H1 (cell line): Measurements from ENCODE around the gene PALM2AKAP2. TPM values are rescaled to one million over a fixed set of nuclear protein-coding genes. Genes with fewer than 3 reads are reported as not detected.

Experiments used
- CTCF ChIA-PET: fragments of 300-600 bp; sonication (Branson Sonifier 250); formaldehyde crosslinking; loops from one replicate; lab custom pipeline; 2021; ENCODE audit not compliant: partially characterized antibody; lab: Charles Lee
- POLR2A ChIA-PET: fragments of 300-600 bp; sonication (Branson Sonifier 250); formaldehyde crosslinking; loops from one replicate; lab custom pipeline; 2021; ENCODE audit warnings: inconsistent platforms; ENCODE audit not compliant: partially characterized antibody; lab: Charles Lee
- DNase-seq, 2 experiments: peaks; one replicate each; pipeline versions ENCODE4 v3.0.0 to v3.0.0-alpha.2; 2010 to 2022; ENCODE audit warnings: low spot score in 2 of 2, low read depth in 1 of 2, mixed read lengths in 1 of 2
- FAIRE-seq: peaks from 2 replicates; lab custom pipeline; 2011; peaks lifted over from hg19 to GRCh38; lab: Jason Lieb, UNC
- H2AFZ ChIP-seq: 2 replicates; pipeline ENCODE4 v1.8.1; 2012; ENCODE audit warnings: low read length, inconsistent platforms
- H2AK5ac ChIP-seq: 2 replicates; pipeline ENCODE4 v1.6.1; 2013; ENCODE audit warnings: low read depth, low read length
- H2BK120ac ChIP-seq: replicated peaks from 2 replicates; pipeline ENCODE3; 2013; ENCODE audit warnings: low read depth, low read length, inconsistent platforms
- H2BK12ac ChIP-seq: 2 replicates; pipeline ENCODE4 v1.6.1; 2013; ENCODE audit warnings: low read depth, low read length
- H2BK15ac ChIP-seq: 2 replicates; pipeline ENCODE4 v1.6.1; 2013; ENCODE audit warnings: low read length
- H2BK20ac ChIP-seq: 2 replicates; pipeline ENCODE4 v1.6.1; 2013; ENCODE audit warnings: low read length
- H2BK5ac ChIP-seq: 2 replicates; pipeline ENCODE4 v1.6.1; 2013; ENCODE audit warnings: low read depth, low read length
- H3K14ac ChIP-seq: 2 replicates; pipeline ENCODE4 v1.6.1; 2013; ENCODE audit warnings: inconsistent platforms; ENCODE audit not compliant: insufficient read length
- H3K18ac ChIP-seq: 2 replicates; pipeline ENCODE4 v1.6.1; 2013; ENCODE audit warnings: low read length; ENCODE audit errors: extremely low read depth
- H3K23ac ChIP-seq: 2 replicates; pipeline ENCODE4 v1.6.1; 2013; ENCODE audit warnings: inconsistent platforms; ENCODE audit not compliant: insufficient read length
- H3K23me2 ChIP-seq: 2 replicates; pipeline ENCODE4 v1.6.1; 2013; ENCODE audit warnings: low read depth, low read length
- H3K27ac ChIP-seq: 2 replicates; pipeline ENCODE4 v1.6.1; 2011; ENCODE audit warnings: low read depth, low read length, inconsistent platforms
- H3K27me3 ChIP-seq, 4 experiments: replicated peaks in 1 of 4; 1 replicate in 1 of 4; 2 replicates in 3 of 4; pipeline versions ENCODE4 v1.6.1 to v1.8.1; 2011 to 2013; ENCODE audit warnings: low read length in 3 of 4, mild to moderate bottlenecking in 3 of 4, inconsistent platforms in 2 of 4, mixed read lengths in 2 of 4, moderate library complexity in 1 of 4; ENCODE audit not compliant: control insufficient read depth in 3 of 4, insufficient read depth in 3 of 4; ENCODE audit errors: extremely low read depth in 1 of 4
- H3K36me3 ChIP-seq, 4 experiments: 2 replicates each; pipeline versions ENCODE4 v1.6.1 to v1.8.1; 2011 to 2013; ENCODE audit warnings: mild to moderate bottlenecking in 4 of 4, low read length in 3 of 4, moderate library complexity in 2 of 4, control low read depth in 1 of 4, inconsistent platforms in 1 of 4; ENCODE audit not compliant: insufficient read depth in 4 of 4, control insufficient read depth in 2 of 4
- H3K4ac ChIP-seq: replicated peaks from 2 replicates; pipeline ENCODE3; 2013; ENCODE audit warnings: low read length, low read depth, mixed read lengths, inconsistent platforms; ENCODE audit not compliant: insufficient read length
- H3K4me1 ChIP-seq, 4 experiments: replicated peaks in 1 of 4; 1 replicate in 1 of 4; 2 replicates in 3 of 4; pipeline versions ENCODE4 v1.6.1 to v1.8.1; 2011 to 2013; ENCODE audit warnings: low read length in 3 of 4, inconsistent platforms in 2 of 4, mixed read lengths in 1 of 4; ENCODE audit not compliant: insufficient read depth in 4 of 4, control insufficient read depth in 3 of 4
- H3K4me2 ChIP-seq, 2 experiments: 2 replicates each; pipeline versions ENCODE4 v1.6.1 to v1.8.1; 2011 to 2013; ENCODE audit warnings: low read depth in 2 of 2, low read length in 2 of 2, control low read depth in 1 of 2, inconsistent platforms in 1 of 2, mild to moderate bottlenecking in 1 of 2; ENCODE audit not compliant: insufficient read depth in 1 of 2
- H3K4me3 ChIP-seq, 4 experiments: fragments of 200-600, 300-600 bp in 1 of 4; sonication (generic), shearing (Covaris generic), sonication (Bioruptor Twin) in 1 of 4; 2 replicates each; pipeline versions ENCODE4 v1.5.1 to v1.8.1; 2011 to 2016; ENCODE audit warnings: low read length in 4 of 4, low read depth in 3 of 4, control low read depth in 2 of 4, inconsistent platforms in 2 of 4, mild to moderate bottlenecking in 2 of 4, mixed read lengths in 1 of 4, moderate library complexity in 1 of 4; ENCODE audit not compliant: insufficient read depth in 2 of 4; ENCODE audit errors: extremely low read depth in 1 of 4
- H3K56ac ChIP-seq: replicated peaks from 2 replicates; pipeline ENCODE3; 2013; ENCODE audit warnings: low read depth, mild to moderate bottlenecking, mixed read lengths, low read length, inconsistent platforms; ENCODE audit not compliant: insufficient read length
- H3K79me1 ChIP-seq: 2 replicates; pipeline ENCODE4 v1.6.1; 2013; ENCODE audit warnings: low read depth, low read length, control low read depth
- H3K79me2 ChIP-seq, 2 experiments: 2 replicates each; pipeline versions ENCODE4 v1.6.1 to v1.8.1; 2012 to 2013; ENCODE audit warnings: low read length in 2 of 2, mild to moderate bottlenecking in 2 of 2, inconsistent platforms in 1 of 2; ENCODE audit not compliant: insufficient read depth in 2 of 2, control insufficient read depth in 1 of 2
- H3K9ac ChIP-seq, 4 experiments: replicated peaks in 1 of 4; 1 replicate in 1 of 4; 2 replicates in 3 of 4; pipeline versions ENCODE4 v1.6.1 to v1.8.1; 2011 to 2013; ENCODE audit warnings: low read depth in 3 of 4, low read length in 3 of 4, control low read depth in 2 of 4, mild to moderate bottlenecking in 2 of 4, moderate library complexity in 2 of 4, inconsistent platforms in 1 of 4; ENCODE audit errors: extremely low read depth in 1 of 4
- H3K9me3 ChIP-seq, 2 experiments: 2 replicates each; pipeline versions ENCODE4 v1.6.1 to v1.8.1; 2012 to 2013; ENCODE audit warnings: mild to moderate bottlenecking in 2 of 2, moderate library complexity in 2 of 2, control low read depth in 1 of 2, inconsistent platforms in 1 of 2, low read depth in 1 of 2, low read length in 1 of 2, mixed read lengths in 1 of 2; ENCODE audit not compliant: insufficient read depth in 2 of 2
- H4K20me1 ChIP-seq, 2 experiments: replicated peaks in 1 of 2; 2 replicates each; pipeline versions ENCODE3 to v1.8.1; 2011 to 2013; ENCODE audit warnings: inconsistent platforms in 2 of 2, low read length in 2 of 2, mild to moderate bottlenecking in 1 of 2; ENCODE audit not compliant: insufficient read depth in 2 of 2, control insufficient read depth in 1 of 2
- H4K5ac ChIP-seq: 2 replicates; pipeline ENCODE4 v1.6.1; 2013; ENCODE audit warnings: low read length, low read depth, mixed read lengths, inconsistent platforms; ENCODE audit not compliant: insufficient read length
- H4K8ac ChIP-seq: 2 replicates; pipeline ENCODE4 v1.8.0; 2013; ENCODE audit warnings: mild to moderate bottlenecking, moderate library complexity, low read length, inconsistent platforms; ENCODE audit not compliant: insufficient read depth; ENCODE audit errors: extremely low read depth
- H4K91ac ChIP-seq: replicated peaks from 2 replicates; pipeline ENCODE3; 2013; ENCODE audit warnings: low read length, mixed read lengths, inconsistent platforms; ENCODE audit not compliant: insufficient read length
- GTF2F1 ChIP-seq: IDR thresholded peaks from 2 replicates; pipeline ENCODE4 v1.6.1; 2012; ENCODE audit warnings: low read depth, low read length, improper control_type of control experiment, borderline replicate concordance
- KDM4A ChIP-seq: IDR thresholded peaks from one replicate; pipeline ENCODE4 v1.7.1; 2012; ENCODE audit warnings: low read depth, mild to moderate bottlenecking, moderate library complexity, low read length, inconsistent platforms; ENCODE audit not compliant: severe bottlenecking
- MAX ChIP-seq: IDR thresholded peaks from 2 replicates; pipeline ENCODE4 v1.6.1; 2012; ENCODE audit warnings: inconsistent platforms
- SUZ12 ChIP-seq: fragments of 200-600 bp; sonication (generic); IDR thresholded peaks from 2 replicates; pipeline ENCODE4 v1.6.1; 2012; ENCODE audit warnings: mild to moderate bottlenecking, inconsistent platforms, low read length, moderate library complexity, mixed read lengths
- WGBS, 2 experiments: shearing (Covaris generic) in 1 of 2; methylation state at CpG; one replicate each; pipeline versions ENCODE4 v1.1.6 to v1.1.7; 2013 to 2015; ENCODE audit warnings: low lambda C conversion rate in 2 of 2, mixed read lengths in 2 of 2, inconsistent platforms in 1 of 2, low coverage in 1 of 2, missing lambda C conversion rate in 1 of 2; ENCODE audit not compliant: insufficient replicate concordance in 2 of 2, insufficient coverage in 1 of 2, insufficient read length in 1 of 2; ENCODE audit errors: extremely low coverage in 1 of 2, missing lambda C conversion rate in 1 of 2; 5-methylcytosine and 5-hydroxymethylcytosine counted together
- polyA plus RNA-seq, 7 experiments: library from polyadenylated mRNA; depleted of rRNA in 3 of 7; stranded (reverse) in 5 of 7; unstranded in 2 of 7; fragments of >200 nt in 5 of 7; fragments of 200-250 nt in 2 of 7; gene quantifications; 1 replicate in 5 of 7; 2 replicates in 1 of 7; 4 replicates in 1 of 7; pipeline versions ENCODE4 v1.2.1 to v1.2.3, GENCODE V29; 2011 to 2013; ENCODE audit warnings: missing spikeins in 2 of 7, mixed read lengths in 2 of 7
- total RNA-seq: library from RNA; stranded (reverse); fragmentation: NEBNext Ultra II Directional; extraction: Animal tissue kit (Norgen Biotek cat#: 25700); gene quantifications from 2 replicates; pipeline ENCODE4 v1.2.1, GENCODE V29; 2021

Gene PALM2AKAP2
- total and polyA plus RNA-seq, 2 of the 8 experiments (the other 6 are each of a cell fraction or from before 2014, with no cell fraction given): 0.38 to 20.5 TPM

- H3K23ac ChIP-seq: no peak overlapping the region
- no peak for TF ChIP-seq MAX
- TF ChIP-seq SUZ12: no peak
- no peak for TF ChIP-seq GTF2F1
- no peak for TF ChIP-seq KDM4A
- TF ChIP-seq, all 59 proteins: peak for 0
- Histone ChIP-seq H3K23me2 (no peaks in the 10 kb centered on the region), H2BK20ac (no peak overlapping the region), H4K91ac (no peak overlapping the region), H4K20me1 (no peaks in the 10 kb centered on the region), H2AFZ (no peak overlapping the region), H3K79me2 (no peaks in the 10 kb centered on the region), H2BK15ac (no peak overlapping the region), H3K36me3 (no peaks in the 10 kb centered on the region), H3K79me1 (0 out of 2 replicates have a peak, but pooled peaks cover 4% of the 10 kb centered on the region), H3K56ac (no peak overlapping the region), H3K9ac (no peak overlapping the region), H3K27me3 (no peaks in the 10 kb centered on the region), H3K14ac (no peak overlapping the region), H3K4ac (no peak overlapping the region), H3K4me1 (no peaks in the 10 kb centered on the region), H3K9me3 (no peaks in the 10 kb centered on the region), H3K4me2 (no peak overlapping the region), H3K18ac (no peak overlapping the region), H2BK5ac (no peak overlapping the region), H3K27ac (no peak overlapping the region), H3K4me3 (no peak overlapping the region), H2AK5ac (no peak overlapping the region), H2BK12ac (no peak overlapping the region), H4K5ac (no peak overlapping the region), H4K8ac (no peak overlapping the region), H2BK120ac (no peak overlapping the region)
- no peak for FAIRE-seq
- DNase-seq: no peak
- WGBS, 2 experiments: 86% methylated on average over 1 of the region's 1 CpG; no CpG with 5 or more reads in 1 of the 2 experiments
- POLR2A ChIA-PET: no interaction called here
- CTCF ChIA-PET: interaction anchor here (0.9 to 1.2 kb wide), 2 partner anchors 19 to 227 kb away, joined by 3 to 4 read pairs; no protein-coding TSS in a partner anchor
Observed at GRCh38 chr9:109802491-109802890, 22.5 kb downstream of the PALM2AKAP2 start.
